K562 (cell line): ENCODE data around the gene RPL27. TPM values are rescaled to one million over a fixed set of nuclear protein-coding genes. Genes with fewer than 3 reads are reported as not detected.

Source experiments
- CBX3 ChIP-seq, 2 experiments: IDR thresholded peaks; 1 replicate in 1 of 2; 2 replicates in 1 of 2; pipeline ENCODE4 v1.6.1; 2012; ENCODE audit warnings: inconsistent platforms in 2 of 2, low read length in 2 of 2, borderline replicate concordance in 1 of 2, control low read depth in 1 of 2
- CXXC5 ChIP-seq: fragments of 250-450 bp; sonication (Bioruptor Pico); IDR thresholded peaks from 2 replicates; pipeline ENCODE4 v1.8.0; 2022; ENCODE audit warnings: inconsistent platforms, mild to moderate bottlenecking, moderate library complexity
- ELF4 ChIP-seq: fragments of 450-650 bp; formaldehyde crosslinking; IDR thresholded peaks from 2 replicates; pipeline ENCODE4 v1.4.0; 2022; ENCODE audit warnings: missing genetic modification characterization
- EZH2 ChIP-seq: IDR thresholded peaks from 2 replicates; pipeline ENCODE4 v1.6.1; 2012; ENCODE audit warnings: low read depth, mild to moderate bottlenecking, inconsistent platforms, low read length, borderline replicate concordance
- HNRNPH1 ChIP-seq: fragments of 200-400 bp; formaldehyde crosslinking; optimal IDR thresholded peaks from 2 replicates; pipeline ENCODE3; 2017; ENCODE audit warnings: low read depth, mild to moderate bottlenecking, low read length, moderate library complexity
- MAFF ChIP-seq: IDR thresholded peaks from 2 replicates; pipeline ENCODE4 v1.6.1; 2012; ENCODE audit warnings: low read length, improper control_type of control experiment
- NELFE ChIP-seq: IDR thresholded peaks from 2 replicates; pipeline ENCODE4 v1.6.1; 2011; ENCODE audit warnings: mild to moderate bottlenecking; ENCODE audit not compliant: insufficient read depth, insufficient read length
- PHB2 ChIP-seq: fragments of 450-650 bp; IDR thresholded peaks from 2 replicates; pipeline ENCODE4 v1.6.1; 2017; ENCODE audit warnings: low read depth
- SMARCC2 ChIP-seq: fragments of 450-650 bp; IDR thresholded peaks from 2 replicates; pipeline ENCODE4 v1.6.1; 2017; ENCODE audit warnings: antibody characterized with exemption, moderate library complexity, mild to moderate bottlenecking, low read depth
- SRSF9 ChIP-seq: fragments of 200-400 bp; formaldehyde crosslinking; IDR thresholded peaks from 2 replicates; pipeline ENCODE4 v1.6.1; 2017; ENCODE audit warnings: low read depth, low read length, borderline replicate concordance
- ZNF121 ChIP-seq: sonication (generic); formaldehyde crosslinking; conservative IDR thresholded peaks from 2 replicates; pipeline ENCODE4 v1.8.0; 2022; ENCODE audit warnings: missing genetic modification reagents
- ZNF174 ChIP-seq: fragments of 250-450 bp; sonication (Bioruptor Pico); IDR thresholded peaks from 2 replicates; pipeline ENCODE4 v1.4.0; 2020; ENCODE audit warnings: mild to moderate bottlenecking
- polyA plus RNA-seq, 8 experiments: library from polyadenylated mRNA; depleted of rRNA in 4 of 8; stranded (reverse) in 5 of 8; unstranded in 3 of 8; fragments of >200 nt; fragmentation: Nextera tagmentation in 2 of 8; fragmentation: Illumina TruSeq in 1 of 8; extraction: Ambion mirVana in 2 of 8; extraction: Trizol in 1 of 8; gene quantifications; 2 replicates each; pipeline versions ENCODE4 v1.2.1 to v1.2.3, GENCODE V29; 2011 to 2014; ENCODE audit warnings: inconsistent platforms in 1 of 8, missing spikeins in 1 of 8
- total RNA-seq, 7 experiments: library from RNA; depleted of rRNA in 6 of 7; stranded (reverse); fragments of >200 nt in 6 of 7; fragmentation: Illumina TruSeq in 2 of 7; extraction: Trizol in 2 of 7; gene quantifications; 2 replicates each; pipeline versions ENCODE4 v1.2.1 to v1.2.3, GENCODE V29; 2011 to 2021; ENCODE audit warnings: low replicate concordance in 1 of 7
- TF ChIP-seq, protein P1 (sequence below): fragments of 450-650 bp; IDR thresholded peaks from one replicate; pipeline ENCODE4 v1.6.1; 2018; ENCODE audit warnings: mild to moderate bottlenecking, moderate library complexity; ENCODE audit not compliant: partially characterized antibody
- TF ChIP-seq, protein P2 (sequence below): fragments of 250-450 bp; sonication (Bioruptor Pico); IDR thresholded peaks from 2 replicates; pipeline ENCODE4 v1.8.0; 2022; ENCODE audit warnings: inconsistent platforms, mild to moderate bottlenecking, moderate library complexity, borderline replicate concordance
- TF ChIP-seq, protein P3 (sequence below): sonication (generic); formaldehyde crosslinking; IDR thresholded peaks from 2 replicates; pipeline ENCODE4 v1.8.0; 2023; ENCODE audit warnings: missing genetic modification reagents, mild to moderate bottlenecking, borderline replicate concordance
- TF ChIP-seq, protein P4 (sequence below): fragments of 450-650 bp; IDR thresholded peaks from 2 replicates; pipeline ENCODE4 v1.6.1; 2014; ENCODE audit warnings: low read depth, mild to moderate bottlenecking, moderate library complexity, borderline replicate concordance

The RPL27 gene
- total and polyA plus RNA-seq, 9 of the 15 experiments (the other 6 are each of a cell fraction or from before 2014, with no cell fraction given), result 1,539 to 6,155 (median 3,710) TPM

DNA sequence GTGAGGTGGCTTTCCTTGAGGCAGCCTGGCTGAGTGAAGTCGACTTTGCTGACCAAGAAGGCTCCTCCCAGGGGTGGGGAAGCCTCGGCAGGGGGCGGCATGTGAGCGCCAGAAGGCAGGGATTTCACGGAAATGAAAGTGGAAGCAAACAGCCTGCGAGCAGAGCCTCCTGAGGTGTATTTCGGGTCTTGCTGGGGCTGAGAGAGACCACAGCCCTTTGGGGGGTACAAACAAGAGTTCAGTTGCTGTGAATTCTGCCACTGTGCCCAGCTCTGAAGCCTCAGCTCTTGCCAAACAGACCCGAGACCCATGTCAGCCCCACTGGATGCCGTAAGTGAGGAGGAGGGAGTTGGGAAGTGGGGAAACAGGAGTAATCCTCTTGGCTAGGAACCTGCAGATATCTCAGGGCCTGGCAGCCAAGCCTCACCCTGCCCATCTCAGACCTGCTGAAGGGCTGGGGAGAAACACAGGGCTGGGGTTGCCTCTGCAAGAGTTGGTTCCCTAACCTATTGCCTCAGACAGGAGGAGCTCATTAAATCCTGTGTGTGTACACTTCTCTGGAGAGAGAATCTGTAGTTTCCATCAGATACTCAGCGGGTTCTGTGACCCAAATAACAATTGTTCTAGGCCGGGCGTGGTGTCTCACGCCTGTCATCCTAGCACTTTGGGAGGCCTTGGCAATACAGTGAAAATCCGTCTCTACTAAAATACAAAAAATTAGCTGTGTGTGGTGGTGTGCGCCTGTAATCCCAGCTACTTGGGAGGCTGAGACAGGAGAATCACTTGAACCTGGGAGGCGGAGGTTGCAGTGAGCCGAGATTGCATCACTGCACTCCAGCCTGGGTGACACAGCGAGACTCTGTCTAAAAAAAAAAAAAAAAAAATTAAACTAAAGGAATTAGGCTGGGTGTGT is 8.7 kb downstream of the RPL27 start, which contains the start of gene IFI35 (continued):
- TF ChIP-seq ZNF121 (CRISPR knock-in tag) (no peak), CXXC5 (CRISPR knock-in tag) (no peak), SMARCC2 (no peak), MAFF (no peak), SRSF9 (no peak), EZH2 (no peak), PHB2 (no peak), ELF4 (CRISPR knock-in tag) (peak; percentile 24; the same call in 1 of the 2 replicates), HNRNPH1 (no peak), ZNF174 (CRISPR knock-in tag) (no peak), NELFE (no peak), CBX3 (IDR thresholded peaks at IDR 0.05; ENCODE audit: borderline replicate concordance in 1 of 2, low read length in 2 of 2) (peak in 1 of 2 experiments; percentile 38; a peak in 1 of 3 replicates)
- TF ChIP-seq, protein P1, sequence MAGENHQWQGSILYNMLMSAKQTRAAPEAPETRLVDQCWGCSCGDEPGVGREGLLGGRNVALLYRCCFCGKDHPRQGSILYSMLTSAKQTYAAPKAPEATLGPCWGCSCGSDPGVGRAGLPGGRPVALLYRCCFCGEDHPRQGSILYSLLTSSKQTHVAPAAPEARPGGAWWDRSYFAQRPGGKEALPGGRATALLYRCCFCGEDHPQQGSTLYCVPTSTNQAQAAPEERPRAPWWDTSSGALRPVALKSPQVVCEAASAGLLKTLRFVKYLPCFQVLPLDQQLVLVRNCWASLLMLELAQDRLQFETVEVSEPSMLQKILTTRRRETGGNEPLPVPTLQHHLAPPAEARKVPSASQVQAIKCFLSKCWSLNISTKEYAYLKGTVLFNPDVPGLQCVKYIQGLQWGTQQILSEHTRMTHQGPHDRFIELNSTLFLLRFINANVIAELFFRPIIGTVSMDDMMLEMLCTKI, result no peak
- TF ChIP-seq, protein P2, sequence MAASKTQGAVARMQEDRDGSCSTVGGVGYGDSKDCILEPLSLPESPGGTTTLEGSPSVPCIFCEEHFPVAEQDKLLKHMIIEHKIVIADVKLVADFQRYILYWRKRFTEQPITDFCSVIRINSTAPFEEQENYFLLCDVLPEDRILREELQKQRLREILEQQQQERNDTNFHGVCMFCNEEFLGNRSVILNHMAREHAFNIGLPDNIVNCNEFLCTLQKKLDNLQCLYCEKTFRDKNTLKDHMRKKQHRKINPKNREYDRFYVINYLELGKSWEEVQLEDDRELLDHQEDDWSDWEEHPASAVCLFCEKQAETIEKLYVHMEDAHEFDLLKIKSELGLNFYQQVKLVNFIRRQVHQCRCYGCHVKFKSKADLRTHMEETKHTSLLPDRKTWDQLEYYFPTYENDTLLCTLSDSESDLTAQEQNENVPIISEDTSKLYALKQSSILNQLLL, result no peak
- TF ChIP-seq, protein P3, sequence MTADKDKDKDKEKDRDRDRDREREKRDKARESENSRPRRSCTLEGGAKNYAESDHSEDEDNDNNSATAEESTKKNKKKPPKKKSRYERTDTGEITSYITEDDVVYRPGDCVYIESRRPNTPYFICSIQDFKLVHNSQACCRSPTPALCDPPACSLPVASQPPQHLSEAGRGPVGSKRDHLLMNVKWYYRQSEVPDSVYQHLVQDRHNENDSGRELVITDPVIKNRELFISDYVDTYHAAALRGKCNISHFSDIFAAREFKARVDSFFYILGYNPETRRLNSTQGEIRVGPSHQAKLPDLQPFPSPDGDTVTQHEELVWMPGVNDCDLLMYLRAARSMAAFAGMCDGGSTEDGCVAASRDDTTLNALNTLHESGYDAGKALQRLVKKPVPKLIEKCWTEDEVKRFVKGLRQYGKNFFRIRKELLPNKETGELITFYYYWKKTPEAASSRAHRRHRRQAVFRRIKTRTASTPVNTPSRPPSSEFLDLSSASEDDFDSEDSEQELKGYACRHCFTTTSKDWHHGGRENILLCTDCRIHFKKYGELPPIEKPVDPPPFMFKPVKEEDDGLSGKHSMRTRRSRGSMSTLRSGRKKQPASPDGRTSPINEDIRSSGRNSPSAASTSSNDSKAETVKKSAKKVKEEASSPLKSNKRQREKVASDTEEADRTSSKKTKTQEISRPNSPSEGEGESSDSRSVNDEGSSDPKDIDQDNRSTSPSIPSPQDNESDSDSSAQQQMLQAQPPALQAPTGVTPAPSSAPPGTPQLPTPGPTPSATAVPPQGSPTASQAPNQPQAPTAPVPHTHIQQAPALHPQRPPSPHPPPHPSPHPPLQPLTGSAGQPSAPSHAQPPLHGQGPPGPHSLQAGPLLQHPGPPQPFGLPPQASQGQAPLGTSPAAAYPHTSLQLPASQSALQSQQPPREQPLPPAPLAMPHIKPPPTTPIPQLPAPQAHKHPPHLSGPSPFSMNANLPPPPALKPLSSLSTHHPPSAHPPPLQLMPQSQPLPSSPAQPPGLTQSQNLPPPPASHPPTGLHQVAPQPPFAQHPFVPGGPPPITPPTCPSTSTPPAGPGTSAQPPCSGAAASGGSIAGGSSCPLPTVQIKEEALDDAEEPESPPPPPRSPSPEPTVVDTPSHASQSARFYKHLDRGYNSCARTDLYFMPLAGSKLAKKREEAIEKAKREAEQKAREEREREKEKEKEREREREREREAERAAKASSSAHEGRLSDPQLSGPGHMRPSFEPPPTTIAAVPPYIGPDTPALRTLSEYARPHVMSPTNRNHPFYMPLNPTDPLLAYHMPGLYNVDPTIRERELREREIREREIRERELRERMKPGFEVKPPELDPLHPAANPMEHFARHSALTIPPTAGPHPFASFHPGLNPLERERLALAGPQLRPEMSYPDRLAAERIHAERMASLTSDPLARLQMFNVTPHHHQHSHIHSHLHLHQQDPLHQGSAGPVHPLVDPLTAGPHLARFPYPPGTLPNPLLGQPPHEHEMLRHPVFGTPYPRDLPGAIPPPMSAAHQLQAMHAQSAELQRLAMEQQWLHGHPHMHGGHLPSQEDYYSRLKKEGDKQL (CRISPR knock-in tag), result no peak
- TF ChIP-seq, protein P4, sequence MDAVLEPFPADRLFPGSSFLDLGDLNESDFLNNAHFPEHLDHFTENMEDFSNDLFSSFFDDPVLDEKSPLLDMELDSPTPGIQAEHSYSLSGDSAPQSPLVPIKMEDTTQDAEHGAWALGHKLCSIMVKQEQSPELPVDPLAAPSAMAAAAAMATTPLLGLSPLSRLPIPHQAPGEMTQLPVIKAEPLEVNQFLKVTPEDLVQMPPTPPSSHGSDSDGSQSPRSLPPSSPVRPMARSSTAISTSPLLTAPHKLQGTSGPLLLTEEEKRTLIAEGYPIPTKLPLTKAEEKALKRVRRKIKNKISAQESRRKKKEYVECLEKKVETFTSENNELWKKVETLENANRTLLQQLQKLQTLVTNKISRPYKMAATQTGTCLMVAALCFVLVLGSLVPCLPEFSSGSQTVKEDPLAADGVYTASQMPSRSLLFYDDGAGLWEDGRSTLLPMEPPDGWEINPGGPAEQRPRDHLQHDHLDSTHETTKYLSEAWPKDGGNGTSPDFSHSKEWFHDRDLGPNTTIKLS, result peak; percentile 38; the same call in 1 of the 2 replicates
